Mammary epithelial cell (primary cell): ENCODE results near the gene ANKZF1.

Experiments used
- EZH2 ChIP-seq: IDR thresholded peaks from 2 replicates; pipeline ENCODE4 v1.6.1; 2012; ENCODE audit warnings: low read length, inconsistent platforms, borderline replicate concordance
- TF ChIP-seq, protein P1 (sequence below), 2 donors: IDR thresholded peaks in 1 of 2; conservative IDR thresholded peaks in 1 of 2; 2 replicates each; pipeline ENCODE4 v1.5.1; 2011 to 2012; ENCODE audit warnings: inconsistent platforms in 2 of 2, low read length in 2 of 2, mild to moderate bottlenecking in 2 of 2, control low read depth in 1 of 2, low read depth in 1 of 2; ENCODE audit not compliant: insufficient read depth in 1 of 2; ENCODE audit errors: extremely low read depth in 1 of 2

DNA sequence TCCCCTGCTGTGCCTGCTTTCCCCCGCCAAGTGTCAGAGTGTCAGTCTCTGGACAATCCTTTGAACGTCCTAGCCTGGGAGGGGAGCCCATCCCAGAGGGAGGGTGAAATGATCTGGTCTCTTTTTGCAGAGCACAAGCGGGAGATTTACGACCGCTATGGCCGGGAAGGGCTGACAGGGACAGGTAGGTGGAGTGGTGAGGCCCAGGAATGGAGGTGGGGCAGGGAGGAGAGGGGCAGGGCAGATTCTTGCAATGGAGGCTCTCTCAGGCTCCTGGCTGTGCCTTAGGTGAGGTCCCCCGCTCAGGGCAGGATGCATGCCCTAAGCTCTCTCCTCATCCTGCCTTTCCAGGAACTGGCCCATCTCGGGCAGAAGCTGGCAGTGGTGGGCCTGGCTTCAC lies 52.0 kb downstream of the ANKZF1 start:
- TF ChIP-seq, protein P1, sequence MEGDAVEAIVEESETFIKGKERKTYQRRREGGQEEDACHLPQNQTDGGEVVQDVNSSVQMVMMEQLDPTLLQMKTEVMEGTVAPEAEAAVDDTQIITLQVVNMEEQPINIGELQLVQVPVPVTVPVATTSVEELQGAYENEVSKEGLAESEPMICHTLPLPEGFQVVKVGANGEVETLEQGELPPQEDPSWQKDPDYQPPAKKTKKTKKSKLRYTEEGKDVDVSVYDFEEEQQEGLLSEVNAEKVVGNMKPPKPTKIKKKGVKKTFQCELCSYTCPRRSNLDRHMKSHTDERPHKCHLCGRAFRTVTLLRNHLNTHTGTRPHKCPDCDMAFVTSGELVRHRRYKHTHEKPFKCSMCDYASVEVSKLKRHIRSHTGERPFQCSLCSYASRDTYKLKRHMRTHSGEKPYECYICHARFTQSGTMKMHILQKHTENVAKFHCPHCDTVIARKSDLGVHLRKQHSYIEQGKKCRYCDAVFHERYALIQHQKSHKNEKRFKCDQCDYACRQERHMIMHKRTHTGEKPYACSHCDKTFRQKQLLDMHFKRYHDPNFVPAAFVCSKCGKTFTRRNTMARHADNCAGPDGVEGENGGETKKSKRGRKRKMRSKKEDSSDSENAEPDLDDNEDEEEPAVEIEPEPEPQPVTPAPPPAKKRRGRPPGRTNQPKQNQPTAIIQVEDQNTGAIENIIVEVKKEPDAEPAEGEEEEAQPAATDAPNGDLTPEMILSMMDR (conservative IDR thresholded peaks at IDR 0.05 in 1 of 2, IDR thresholded peaks at IDR 0.05 in 1 of 2; ENCODE audit: extremely low read depth in 1 of 2, insufficient read depth in 1 of 2, low read depth in 1 of 2, low read length in 2 of 2), result no peak
- TF ChIP-seq EZH2, result no peak
